Activated effector memory CD4-positive, alpha-beta T cell treated with anti-CD3 and anti-CD28 coated beads, Interleukin-2, amount 50 U/mL, for 16 hours (primary cell): ENCODE results near the gene VAC14.
"Not testable (repeated sequence)": the region's sequence is repeated elsewhere in the genome, so short reads cannot be mapped to it uniquely, and the experiment has no call there.

Experiments used
- DNase-seq: peaks from one replicate; pipeline ENCODE4 v3.0.0-alpha.2; 2020

VAC14 gene

GRCh38 chr16:70758786-70759185, 42.2 kb downstream of the VAC14 start:
- DNase-seq, result no peak

DNA sequence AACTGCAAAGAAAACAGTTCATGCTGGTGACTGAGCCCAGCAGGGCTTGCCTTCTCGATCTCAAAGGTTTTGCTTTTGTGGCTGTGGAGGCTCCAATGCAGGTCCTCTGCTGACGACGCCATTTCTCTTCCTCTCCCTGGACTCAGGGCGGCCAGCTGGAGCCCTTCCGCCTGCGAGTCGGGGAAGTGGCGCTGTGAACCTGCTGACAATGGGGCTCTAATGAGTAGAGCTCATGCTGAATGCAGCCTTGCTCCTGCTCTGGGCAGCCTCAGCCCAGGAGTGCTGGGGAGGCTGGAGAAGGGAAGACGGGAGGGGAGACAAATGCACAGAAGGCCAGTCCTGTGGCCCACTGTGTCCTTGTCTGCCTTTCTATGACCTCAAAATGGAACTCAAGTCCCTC, 43.8 kb downstream of the VAC14 start:
- DNase-seq, result no peak

GRCh38 chr16:70756071-70756470, 44.9 kb downstream of the VAC14 start:
- no peak for DNase-seq

GRCh38 chr16:70754851-70755600, 45.9 kb downstream of the VAC14 start:
- DNase-seq, result no peak

DNA sequence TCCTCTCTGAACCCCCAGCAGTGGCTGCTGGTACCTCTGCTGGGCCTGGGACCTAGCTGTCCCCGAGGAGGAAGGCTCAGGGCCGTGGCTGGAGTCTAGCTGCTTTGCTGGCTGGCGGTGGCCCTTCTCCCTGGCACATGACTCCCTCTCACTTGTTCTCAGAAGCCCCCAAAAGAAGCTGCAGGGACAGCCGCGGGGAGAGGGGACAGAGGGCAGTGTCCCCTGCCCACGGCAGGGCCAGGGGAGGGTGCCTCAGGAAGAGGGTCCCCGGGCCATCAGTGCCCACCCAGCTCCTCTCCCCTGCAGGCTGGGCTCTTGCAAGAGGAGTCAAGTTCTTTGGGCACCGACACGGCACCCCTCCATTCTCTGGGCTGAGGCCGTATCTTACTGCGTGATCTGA, 46.6 kb downstream of the VAC14 start:
- no peak for DNase-seq

DNA sequence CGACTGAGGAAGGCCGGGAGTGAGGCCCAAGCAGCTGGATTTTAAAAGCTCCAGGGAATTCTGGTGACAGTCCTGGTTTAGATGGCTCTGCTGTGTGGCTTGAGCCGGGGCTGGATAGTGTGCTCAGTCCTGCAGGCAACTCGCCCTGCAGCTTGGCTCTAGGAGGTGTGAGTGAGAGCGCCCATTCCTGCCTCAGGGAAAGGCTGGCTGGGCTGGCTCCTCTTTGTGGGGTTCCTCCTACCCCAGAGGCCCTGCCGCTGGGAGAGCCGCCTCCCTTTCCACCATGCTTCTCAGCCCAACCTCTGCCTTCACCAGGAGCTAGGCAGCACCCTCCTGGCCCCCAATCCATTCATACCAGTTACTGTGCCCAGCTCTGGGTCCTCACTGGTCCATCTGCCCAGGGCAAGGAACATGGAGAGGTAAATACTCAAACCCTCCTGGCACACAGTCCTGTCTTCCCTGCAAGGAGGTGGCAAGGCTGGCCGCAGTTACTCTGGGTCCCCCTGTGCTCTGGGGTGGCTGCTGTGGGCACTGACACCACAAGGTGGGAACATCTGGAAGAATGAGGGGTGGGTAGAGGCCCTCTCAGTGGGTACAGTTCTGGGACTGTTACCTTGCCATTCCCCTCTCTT, 47.1 kb downstream of the VAC14 start:
- DNase-seq, result no peak

DNA sequence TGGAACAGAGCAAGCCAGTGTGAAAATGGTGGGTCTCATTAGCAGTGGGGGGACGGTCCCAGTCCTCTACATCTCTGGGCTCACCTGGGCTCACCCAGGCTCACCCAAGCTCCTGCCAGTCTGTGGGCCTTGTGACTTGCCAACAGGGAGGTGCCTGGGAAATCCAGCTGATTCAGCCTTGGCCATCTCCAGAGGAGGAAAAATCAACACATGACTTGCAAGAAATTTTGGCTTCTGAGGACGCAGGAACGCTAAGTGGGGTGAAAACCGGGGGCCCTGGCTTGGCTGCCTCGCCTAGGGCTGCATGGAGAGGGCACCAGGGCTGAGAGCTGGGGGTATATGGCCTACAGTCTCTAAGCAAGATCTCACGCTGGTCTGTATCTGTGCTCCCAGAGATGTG, 47.7 kb downstream of the VAC14 start:
- DNase-seq, result no peak

DNA sequence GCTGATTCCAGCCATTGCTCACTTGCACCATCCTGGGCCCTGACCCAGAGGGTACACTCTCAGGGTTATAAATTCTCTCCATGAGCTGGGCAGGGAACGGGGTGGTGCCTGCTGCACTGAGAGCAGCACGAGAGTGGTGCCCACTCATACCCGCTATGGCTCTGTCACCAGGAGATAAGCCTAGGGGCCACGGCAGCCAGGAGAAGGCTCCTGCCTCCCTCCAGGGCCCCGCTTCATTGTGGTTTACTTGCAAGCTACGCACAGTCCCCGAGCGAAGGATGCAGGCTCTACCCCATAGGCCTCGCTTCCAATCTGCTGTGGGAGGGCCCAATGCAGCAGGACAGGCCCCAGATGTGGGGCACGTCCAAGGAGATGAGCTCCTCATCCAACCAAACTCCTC, 48.5 kb downstream of the VAC14 start:
- DNase-seq, result no peak

DNA sequence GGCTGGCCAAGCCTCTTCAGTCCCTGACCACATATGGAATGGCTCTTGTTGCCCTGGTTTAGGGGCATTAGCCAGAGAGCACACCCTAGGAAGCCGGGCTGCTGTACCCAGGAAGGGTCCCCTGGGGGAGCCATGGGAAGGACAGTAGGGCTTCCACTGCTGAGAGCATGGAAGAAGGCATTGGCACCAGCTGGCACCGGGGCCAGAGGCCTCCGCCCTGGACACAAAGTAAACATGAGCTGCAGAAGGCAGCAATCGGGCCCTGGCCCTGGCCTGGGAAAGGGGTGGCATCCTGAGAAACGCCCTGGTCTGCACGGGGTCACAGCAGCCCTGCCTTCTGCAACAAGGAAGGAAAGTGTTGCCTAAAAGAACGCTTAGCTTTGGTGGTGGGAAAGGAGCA, 49.4 kb downstream of the VAC14 start:
- DNase-seq, result no peak

- no peak for DNase-seq
These were observed 50.0 kb downstream of the VAC14 start for GRCh38 chr16:70750893-70751467.

DNA sequence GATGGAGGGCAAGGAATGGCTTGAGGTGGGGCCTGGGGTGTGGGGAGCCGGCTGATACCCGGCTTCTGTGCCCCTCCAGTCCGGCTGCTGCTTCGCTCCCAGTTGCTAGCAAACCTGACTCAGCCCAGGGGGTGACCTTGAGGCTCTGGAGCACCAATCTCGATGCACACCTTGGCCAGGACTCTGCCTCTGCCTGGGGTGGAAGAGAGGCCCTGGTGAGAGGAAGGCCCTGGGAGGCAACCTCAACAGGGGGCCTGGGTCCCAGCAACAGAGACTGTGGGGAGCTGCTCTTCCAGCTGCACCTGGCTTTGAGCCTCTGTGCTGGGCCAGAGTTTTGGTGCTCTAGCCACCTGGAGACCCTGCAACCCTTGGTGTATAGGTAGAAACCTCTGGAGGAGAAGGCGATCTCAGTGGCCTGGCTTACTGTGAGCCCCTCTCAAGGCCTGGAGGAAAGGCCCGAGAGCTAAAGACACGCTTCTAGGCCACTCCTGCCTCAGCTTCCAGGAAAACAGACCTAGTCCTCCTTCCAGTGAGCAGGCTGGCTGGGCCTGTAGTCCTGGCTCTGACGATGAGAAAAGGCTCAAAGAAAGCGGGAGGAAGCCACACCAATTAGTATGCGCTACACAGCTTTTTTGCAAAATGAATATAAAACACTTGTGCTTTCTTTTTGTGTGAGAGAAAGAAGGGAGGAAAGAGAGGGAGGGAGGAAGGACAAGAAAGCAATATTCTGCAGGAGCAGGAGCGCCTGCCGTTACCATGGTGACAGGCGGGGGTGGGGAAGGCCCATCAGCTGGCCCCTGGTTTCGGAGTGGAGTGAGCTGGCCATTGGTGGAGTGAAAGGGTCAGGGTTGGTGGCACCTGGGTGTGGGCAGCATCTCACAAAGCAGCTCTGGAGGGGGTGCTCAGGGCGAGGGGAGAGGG, 51.0 kb downstream of the VAC14 start:
- DNase-seq, result no peak

GRCh38 chr16:70749006-70749678, 51.8 kb downstream of the VAC14 start:
- no peak for DNase-seq

GRCh38 chr16:70747703-70748631, 53.0 kb downstream of the VAC14 start:
- DNase-seq, result no peak

DNA sequence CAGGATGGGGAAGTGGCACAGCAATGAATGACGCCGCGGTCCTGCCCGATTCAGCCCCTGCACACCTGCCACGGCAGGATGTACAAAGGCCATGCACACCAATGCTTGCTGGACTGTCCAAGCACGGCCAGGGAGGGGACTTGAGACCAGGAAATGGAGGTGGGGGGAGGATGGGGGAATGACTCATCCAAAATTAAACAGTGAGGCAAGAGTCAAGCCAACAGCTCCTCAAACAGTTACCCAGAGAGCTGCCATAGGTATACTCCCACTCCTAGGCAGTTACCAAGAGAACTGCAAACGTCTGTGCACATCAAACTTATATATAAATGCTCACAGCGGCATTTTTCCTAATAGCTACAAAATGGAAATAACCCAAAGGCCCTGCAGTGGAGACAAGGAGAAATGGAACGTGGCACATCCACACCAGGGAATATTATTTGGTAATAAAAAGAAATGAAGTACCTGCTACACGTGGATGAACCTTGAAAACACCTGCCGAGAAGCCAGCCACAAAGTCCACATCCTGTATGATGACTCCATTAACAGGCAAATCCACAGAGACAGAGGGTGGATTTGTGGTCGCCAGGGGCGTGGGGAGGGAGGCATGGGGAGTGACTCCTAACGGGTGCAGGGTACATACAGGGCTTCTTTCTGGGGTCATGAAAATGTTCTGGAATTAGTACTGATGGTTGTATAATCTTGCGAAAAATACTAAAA, 54.1 kb downstream of the VAC14 start:
- no peak for DNase-seq

DNA sequence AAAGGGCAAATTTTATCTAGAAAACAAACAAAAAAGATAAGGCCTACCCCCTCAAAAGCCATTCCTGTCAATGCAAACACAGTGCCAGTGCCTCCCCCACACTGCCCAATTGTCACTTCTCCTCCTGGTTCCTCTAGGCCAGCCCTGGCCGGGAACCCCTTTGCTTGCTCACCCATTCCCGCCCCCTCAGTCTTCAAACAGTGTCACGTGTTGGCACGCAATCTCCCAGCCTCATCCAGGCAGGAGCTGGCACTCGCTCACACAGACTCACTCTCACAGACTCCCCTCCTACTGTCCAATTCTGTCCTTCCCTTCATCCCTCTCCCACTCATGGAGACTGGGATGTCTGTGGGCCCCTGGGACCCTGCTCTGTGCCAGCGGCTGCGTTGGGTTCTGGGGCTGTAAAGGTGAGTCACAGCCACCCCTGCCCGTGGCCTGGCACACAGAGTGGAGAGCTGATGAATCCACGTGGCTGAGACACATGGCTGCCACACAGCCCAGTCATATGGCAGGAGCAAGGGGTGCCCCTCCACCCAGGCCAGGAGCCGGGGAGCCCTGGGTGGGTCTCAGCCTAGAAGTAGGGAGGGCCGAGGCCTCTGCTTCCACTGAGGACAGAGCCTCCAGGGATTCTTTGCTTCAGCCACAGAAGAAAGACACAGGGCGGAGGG, 54.8 kb downstream of the VAC14 start:
- no peak for DNase-seq

DNA sequence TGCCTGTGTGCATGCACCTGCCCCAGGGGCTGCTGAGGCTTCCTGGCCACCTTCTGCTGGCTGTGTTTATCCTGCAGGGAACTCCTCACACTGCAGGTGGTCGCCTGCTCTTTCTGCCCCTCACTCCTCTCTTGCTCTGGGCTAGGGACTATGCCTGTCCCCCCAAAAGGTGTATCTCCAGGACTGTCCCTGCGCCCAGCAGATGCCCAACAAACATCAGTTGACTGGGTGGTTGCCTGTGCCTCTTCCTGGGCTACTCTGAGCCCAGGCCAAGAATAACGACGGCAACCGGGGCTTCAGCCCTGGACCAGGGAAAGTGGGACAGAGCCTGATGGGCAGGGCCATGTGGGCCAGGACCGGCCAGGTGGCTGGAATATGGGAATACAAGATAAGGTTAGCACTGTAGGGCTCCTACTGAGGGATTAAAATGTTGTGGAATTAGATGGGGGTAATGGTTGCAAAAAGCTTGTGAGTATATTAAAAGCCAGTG, 55.4 kb downstream of the VAC14 start:
- no peak for DNase-seq

- no peak for DNase-seq
These were observed 56.6 kb downstream of the VAC14 start for GRCh38 chr16:70744366-70744765.

GRCh38 chr16:70743791-70744190, 57.2 kb downstream of the VAC14 start:
- DNase-seq, result no peak

- DNase-seq, result not testable (repeated sequence)
These were observed 58.0 kb downstream of the VAC14 start for GRCh38 chr16:70742967-70743366.

DNA sequence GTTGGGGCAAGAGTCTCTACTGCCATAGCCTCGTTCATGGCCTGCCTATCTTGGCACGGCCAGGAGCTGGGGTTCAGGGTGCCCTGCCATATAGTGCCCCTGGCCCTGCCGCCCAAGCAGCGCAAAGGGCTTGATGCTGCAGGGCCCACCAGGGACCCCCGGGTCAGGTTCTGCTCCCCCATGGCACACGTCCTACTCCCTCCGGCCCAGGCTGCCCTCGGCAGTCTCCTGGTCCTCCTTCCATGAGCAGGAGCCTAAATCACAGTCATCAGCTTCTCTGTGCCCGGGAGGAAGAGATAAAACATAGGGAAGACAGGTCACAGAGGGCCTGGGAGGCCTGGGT, 59.2 kb downstream of the VAC14 start:
- DNase-seq, result no peak
